KG1 (cell line): Measurements from ENCODE around the gene RTEL1.

Experiments used
- DNase-seq: peaks from one replicate; lab custom pipeline; 2025; lab: John Stamatoyannopoulos, UW

RTEL1 gene

GRCh38 chr20:63690003-63690897 lies 32.1 kb downstream of the RTEL1 start:
- no peak for DNase-seq

- DNase-seq: no peak
Measured at GRCh38 chr20:63690898-63691710, 33.0 kb downstream of the RTEL1 start.

- no peak for DNase-seq
Measured at GRCh38 chr20:63691711-63692435, 33.8 kb downstream of the RTEL1 start.

GRCh38 chr20:63692436-63693082 lies 34.4 kb downstream of the RTEL1 start:
- no peak for DNase-seq

GRCh38 chr20:63693083-63693732 lies 35.1 kb downstream of the RTEL1 start:
- DNase-seq: no peak

GRCh38 chr20:63693733-63694583 lies 35.8 kb downstream of the RTEL1 start:
- DNase-seq: no peak

- DNase-seq: no peak
Measured at GRCh38 chr20:63694584-63695423, 36.7 kb downstream of the RTEL1 start.

GRCh38 chr20:63695424-63696305 lies 37.6 kb downstream of the RTEL1 start:
- no peak for DNase-seq

GRCh38 chr20:63696306-63696627 lies 38.2 kb downstream of the RTEL1 start:
- DNase-seq: no peak

- no peak for DNase-seq
Measured at GRCh38 chr20:63696628-63697356, 38.7 kb downstream of the RTEL1 start, which contains the start of gene TNFRSF6B. Gene TNFRSF6B (plus strand): TSS chr20:63696652. CDS start chr20:63696768, 116 bp downstream.

- no peak for DNase-seq
Measured at GRCh38 chr20:63697357-63697867, 39.3 kb downstream of the RTEL1 start.

GRCh38 chr20:63697868-63698545 lies 39.9 kb downstream of the RTEL1 start:
- no peak for DNase-seq

GRCh38 chr20:63698739-63699465 lies 40.8 kb downstream of the RTEL1 start:
- no peak for DNase-seq

GRCh38 chr20:63699466-63700198 lies 41.5 kb downstream of the RTEL1 start:
- no peak for DNase-seq
